HG03097 (cell line): ENCODE results near the gene TPBGL.

ENCODE experiments used
- ATAC-seq: cut with Tn5 transposase; IDR thresholded peaks from one replicate; pipeline ENCODE4 v1.9.1; 2021; ENCODE audit not compliant: unreplicated experiment, low FRiP score

Gene TPBGL

GRCh38 chr11:75245356-75246005 lies 4.9 kb downstream of the TPBGL start:
- no peak for ATAC-seq

DNA sequence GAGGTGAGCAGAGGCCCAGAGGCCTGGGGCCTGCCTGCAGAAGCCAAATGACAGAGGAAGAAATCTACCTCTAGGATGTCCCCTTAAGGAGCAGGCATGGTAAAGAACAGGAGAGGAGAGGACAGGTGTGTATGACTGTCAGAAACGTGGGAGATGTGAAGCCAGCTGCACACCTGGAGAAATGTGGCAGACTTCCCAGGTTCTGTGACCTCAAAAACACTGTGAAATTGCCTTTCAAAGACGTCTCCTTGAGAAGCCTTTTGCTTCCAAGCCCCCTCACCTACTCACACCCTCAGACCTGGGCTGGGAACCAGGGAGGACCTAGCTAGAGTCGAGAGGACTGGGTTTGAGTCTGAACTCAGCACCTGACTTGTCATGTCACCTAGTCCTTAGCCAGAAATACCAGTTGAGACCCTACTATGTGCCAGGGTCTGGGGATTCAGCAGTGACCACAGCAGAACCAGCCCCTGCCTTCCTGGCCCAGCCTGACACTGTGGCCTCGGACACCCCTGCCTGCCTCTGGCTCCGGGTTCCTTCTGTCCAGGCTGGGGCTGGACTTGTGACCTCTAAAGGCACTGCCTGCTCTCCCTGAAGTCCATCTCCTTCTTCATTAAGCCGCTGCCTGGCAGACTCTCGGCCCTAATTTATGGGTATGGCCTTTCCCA lies 5.6 kb downstream of the TPBGL start:
- no peak for ATAC-seq

GRCh38 chr11:75246671-75247350 lies 6.2 kb downstream of the TPBGL start:
- ATAC-seq, result no peak

GRCh38 chr11:75248924-75249256 lies 8.3 kb downstream of the TPBGL start:
- no peak for ATAC-seq

DNA sequence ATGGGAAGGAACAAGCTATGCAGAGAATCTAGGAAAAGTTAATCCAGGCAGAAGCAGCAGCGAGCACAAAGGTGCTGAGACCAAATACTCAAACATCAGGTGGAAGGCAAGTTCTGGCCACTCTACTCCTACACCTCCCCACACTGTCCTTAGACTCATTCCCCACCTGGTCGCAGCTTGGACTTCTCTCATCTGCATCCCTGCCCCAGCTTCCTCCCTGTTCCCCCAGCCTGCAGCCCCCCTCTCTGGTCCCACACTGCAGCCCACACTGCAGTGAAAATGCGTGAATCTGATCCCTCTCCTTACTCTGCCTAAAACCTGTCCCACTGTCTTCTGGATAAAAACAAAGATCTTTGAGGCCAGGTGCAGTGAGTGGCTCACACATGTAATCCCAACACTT lies 9.1 kb downstream of the TPBGL start:
- no peak for ATAC-seq

DNA sequence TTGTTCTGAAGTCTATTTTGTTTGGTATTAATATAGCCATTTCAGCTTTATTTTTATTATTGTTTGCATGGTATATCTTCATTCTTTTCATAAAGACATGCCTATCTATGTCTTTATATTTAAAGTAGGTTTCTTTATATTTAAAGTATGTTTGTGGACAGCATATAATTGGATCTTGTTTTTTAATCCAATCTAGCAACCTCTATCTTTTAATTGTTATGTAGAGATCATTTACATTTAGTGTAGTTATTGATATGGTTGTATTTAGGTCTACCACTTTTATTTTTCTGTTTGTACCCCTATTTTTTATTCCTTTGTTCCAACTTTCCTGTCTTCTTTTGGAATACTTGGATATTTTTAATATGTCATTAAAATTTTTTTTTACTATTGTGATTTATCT lies 13.8 kb downstream of the TPBGL start:
- no peak for ATAC-seq

GRCh38 chr11:75260396-75261170 lies 20.0 kb downstream of the TPBGL start:
- ATAC-seq, result no peak

DNA sequence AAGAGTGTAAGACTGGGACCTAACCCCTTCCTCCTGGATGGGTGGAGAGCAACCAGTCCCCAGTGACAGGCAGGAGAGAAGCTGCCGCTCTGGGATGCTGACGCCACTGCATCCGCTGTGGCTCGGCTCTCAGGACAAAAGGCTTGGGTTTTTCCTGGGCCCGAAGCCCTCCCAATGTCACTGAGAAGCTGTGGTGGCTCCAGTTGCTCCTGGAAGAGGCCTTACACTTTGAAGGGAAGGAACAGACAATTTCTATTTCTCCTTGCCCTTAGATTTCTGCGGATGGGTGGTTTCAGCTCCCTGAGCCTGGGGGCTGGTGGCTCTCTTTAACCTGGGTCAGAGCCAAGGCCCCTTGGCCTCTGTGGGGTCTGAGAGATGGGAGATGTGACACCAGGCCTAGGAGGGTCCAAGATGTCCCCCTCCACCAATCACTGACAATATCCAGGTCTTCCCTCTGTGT lies 21.4 kb downstream of the TPBGL start:
- no peak for ATAC-seq

- ATAC-seq, result no peak
Measured at GRCh38 chr11:75262436-75262835, 21.9 kb downstream of the TPBGL start.

DNA sequence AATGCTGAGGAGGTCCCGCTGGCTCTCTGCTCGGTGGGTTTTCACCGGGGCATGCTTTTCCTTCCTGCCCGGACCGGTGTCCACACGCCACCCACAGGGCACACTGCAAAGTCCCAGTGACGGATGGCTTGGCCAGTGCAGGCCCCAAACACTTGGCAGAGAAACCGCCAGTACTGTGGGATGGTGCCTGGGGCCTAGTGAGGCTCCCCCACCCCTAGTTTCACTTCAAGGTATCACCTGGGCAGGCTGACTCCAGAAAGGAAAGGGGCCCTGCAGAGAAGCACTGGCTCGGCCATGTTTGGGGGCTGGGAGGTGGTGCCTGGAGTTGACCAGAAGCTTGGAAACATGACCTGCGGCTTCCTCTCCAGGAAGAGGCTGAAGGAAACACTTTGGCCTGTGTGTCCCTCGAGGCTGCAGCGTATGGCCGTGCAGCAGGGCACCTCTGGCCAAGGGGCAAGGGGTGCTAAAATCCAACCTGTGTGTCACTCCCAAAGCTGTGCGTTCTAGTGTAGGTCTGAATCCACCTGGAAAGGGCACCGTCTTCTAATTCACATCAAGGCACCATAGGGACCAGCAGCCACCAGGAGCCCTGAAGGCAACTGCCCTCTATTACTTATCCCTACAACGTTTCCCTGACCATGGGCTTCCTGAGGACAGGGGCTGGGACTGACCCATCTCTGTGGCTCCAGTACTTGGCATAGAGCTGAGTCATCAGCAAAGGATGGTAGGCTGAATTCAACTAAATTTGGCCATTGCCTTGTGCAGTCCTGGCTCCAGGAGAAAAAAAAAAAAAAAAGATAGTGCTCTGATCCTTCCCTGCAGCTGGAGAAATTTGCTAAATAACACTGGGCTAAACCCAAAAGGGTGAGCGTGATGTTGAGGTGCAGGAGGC lies 22.6 kb downstream of the TPBGL start:
- no peak for ATAC-seq

DNA sequence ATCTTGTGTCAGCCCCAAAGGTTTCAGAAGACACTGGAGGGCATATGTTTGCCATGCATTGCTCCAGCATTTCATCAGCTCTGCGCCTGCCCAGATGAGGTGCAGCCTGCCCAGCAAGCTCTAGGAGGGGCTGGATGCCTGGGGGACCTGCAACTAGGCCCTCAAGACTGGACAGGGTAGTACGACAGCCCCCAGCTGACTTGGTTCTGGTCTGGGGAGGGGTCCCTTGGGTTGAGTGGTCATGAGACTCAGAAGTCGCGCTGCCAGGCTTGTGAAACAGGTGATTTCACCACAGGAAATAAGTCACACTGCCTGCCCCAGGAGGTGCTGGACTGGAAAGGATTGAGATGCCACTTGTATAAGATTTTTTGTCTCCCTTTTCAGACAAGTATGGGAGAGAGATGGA lies 23.4 kb downstream of the TPBGL start:
- ATAC-seq, result no peak

DNA sequence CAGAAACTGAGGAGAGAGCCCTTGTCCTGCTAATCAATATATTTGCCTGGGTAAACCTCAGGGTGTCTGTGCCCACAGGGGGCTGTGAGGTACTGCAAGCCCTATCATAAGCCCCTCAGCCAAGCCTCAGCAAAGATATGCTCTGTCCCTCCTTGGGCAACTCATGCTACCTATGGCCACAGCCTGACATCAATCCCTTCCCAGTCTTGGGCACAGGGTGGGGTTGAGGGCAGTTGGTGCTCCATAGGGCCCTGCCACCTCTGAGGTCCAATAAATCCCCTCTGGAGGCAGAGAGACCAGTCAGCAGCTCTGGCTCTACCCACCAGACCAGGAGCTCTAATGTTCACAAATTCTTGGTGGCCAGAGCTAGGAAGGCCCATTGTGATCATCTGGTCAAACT lies 23.8 kb downstream of the TPBGL start:
- ATAC-seq, result no peak

GRCh38 chr11:75264971-75265370 lies 24.4 kb downstream of the TPBGL start:
- ATAC-seq, result no peak

GRCh38 chr11:75265851-75266531 lies 25.4 kb downstream of the TPBGL start:
- no peak for ATAC-seq

GRCh38 chr11:75267171-75267970 lies 26.8 kb downstream of the TPBGL start:
- ATAC-seq, result no peak

DNA sequence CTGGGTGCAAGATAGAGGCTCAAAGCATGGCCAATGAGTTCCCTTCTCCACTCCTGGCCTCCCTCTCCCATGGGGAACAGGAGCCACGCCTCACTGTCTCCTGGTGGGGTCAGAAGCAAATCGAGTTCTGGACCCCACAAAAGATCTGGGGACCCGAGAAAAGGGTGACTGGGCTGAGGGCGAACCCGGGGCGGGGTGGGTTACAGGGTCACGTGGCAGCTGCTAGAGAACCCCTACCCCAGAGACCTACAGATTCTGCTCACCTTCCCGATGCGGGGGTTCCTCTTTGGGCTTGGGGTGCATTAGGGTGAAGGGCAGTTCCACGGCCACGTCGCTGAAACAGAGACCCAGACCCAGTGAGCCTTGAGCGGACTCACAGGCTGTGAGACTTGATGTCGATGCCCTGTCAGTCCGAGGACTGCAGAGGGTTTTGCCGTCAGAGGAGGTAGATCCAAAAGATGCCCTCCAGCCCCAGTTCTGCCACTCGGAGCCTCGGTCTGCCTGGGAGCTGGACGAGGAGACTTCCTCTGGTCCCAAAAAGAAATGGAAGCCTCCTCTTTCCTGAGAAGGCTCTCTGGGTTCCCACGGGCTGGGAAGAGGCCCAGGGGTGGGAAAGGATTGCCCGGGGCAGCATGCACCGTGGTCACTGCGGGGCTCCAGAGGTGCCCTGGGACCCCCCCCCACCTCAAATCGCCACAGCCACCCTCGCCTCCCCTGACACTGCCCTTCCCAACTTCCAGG lies 28.2 kb downstream of the TPBGL start:
- no peak for ATAC-seq

DNA sequence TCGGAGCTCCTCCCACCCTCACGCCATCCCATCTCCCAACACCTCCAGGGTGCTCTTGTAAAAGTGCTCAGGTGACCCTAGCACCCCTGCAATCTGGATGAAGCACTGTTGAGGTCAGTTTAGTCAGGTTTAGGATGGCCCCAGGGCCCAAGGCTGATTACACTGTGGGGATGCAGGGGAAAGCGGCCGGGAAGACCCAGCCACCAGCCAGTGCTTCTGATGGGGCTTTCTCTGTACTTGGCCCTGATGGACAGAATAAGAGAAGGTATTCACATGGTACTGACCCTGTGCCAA lies 28.7 kb downstream of the TPBGL start:
- ATAC-seq, result no peak

DNA sequence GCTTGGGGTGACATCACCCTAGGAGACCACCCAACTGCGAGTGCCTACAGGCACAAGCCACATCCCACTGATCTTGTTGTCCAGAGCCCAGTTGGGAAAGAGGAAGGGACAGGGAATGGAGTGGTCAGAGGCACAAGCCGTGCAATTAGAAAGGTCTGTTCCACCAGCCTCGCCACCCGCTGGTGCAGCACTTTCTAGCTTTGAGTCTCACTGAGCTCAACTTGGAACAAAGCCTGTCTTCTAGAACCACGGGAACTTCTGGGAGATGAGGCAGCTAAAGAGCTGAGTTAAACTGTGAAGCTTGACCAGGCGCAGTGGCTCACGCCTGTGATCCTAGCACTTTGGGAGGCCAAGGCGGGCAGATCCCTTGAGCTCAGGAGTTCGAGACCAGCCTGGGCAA lies 29.3 kb downstream of the TPBGL start:
- no peak for ATAC-seq
